ENCODE results near the gene EEF1G. TPM values are rescaled to one million over a fixed set of nuclear protein-coding genes. Genes with fewer than 3 reads are reported as not detected.

Gene EEF1G
- total and polyA plus RNA-seq, 2 of the 13 experiments (the other 11 are each of a cell fraction or from before 2014, with no cell fraction given) = 1,787 to 2,144 TPM

DNA sequence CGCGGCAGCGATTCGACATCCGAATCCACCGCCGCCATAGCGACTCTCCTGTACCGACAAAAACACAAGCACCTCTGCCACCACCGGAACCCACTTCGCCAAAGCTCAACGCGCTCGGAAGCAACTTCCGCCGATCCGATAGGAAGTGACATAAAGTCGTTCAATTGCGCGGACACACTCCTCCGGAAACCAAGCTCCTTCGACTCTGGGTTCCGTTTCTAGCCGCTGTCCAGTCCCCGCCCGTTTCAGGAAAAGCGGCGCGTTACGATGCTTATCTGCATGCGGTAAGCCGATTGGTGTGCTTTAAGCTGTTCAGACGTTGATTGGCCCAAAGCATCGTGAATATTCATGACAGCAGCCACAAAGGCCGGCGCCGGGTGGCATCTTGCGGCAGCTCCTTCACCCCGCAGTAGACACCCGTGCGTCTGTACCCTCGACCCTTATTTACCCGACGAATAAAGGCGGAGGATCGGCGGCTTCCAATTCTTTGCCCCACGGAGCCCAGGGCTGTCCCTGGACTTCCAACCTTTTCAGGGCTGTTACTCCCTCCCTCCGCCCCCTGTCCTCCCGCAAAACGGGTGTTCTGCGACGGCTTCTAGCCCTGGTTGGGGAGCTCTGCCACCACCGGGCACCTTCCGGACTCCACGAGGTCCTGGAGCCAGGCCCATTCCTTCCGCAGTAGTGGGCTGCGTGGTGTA lies 17.9 kb upstream of the EEF1G start, which contains the start of gene TUT1 (continued):
- peak; percentile 87 to 92 for TF ChIP-seq HMGXB4 (CRISPR knock-in tag; IDR thresholded peaks at IDR 0.05; ENCODE audit: borderline replicate concordance in 1 of 2, low read depth in 1 of 2)
- TF ChIP-seq NR2C2 (CRISPR knock-in tag; IDR thresholded peaks at IDR 0.05; ENCODE audit: borderline replicate concordance) = peak; percentile 89
- peak; percentile 44; the same call in 1 of the 2 replicates for TF ChIP-seq ZNF709 (CRISPR knock-in tag; IDR thresholded peaks at IDR 0.05)
- TF ChIP-seq, protein P1, sequence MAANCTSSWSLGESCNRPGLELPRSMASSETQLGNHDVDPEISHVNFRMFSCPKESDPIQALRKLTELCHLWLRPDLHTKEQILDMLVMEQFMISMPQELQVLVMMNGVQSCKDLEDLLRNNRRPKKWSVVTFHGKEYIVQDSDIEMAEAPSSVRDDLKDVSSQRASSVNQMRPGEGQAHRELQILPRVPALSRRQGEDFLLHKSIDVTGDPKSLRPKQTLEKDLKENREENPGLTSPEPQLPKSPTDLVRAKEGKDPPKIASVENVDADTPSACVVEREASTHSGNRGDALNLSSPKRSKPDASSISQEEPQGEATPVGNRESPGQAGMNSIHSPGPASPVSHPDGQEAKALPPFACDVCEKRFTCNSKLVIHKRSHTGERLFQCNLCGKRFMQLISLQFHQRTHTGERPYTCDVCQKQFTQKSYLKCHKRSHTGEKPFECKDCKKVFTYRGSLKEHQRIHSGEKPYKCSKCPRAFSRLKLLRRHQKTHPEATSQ (CRISPR knock-in tag; IDR thresholded peaks at IDR 0.05; ENCODE audit: borderline replicate concordance) = 0 out of 2 replicates have a peak, but pooled peaks have one; percentile 72
- peak; percentile 48; the same call in 1 of the 2 replicates for TF ChIP-seq ELF4 (CRISPR knock-in tag; IDR thresholded peaks at IDR 0.05; ENCODE audit: borderline replicate concordance)
- no peak for TF ChIP-seq USF2 (IDR thresholded peaks at IDR 0.05; ENCODE audit: low read depth, low read length)
- TF ChIP-seq USF2 (CRISPR knock-in tag; IDR thresholded peaks at IDR 0.05; ENCODE audit: borderline replicate concordance) = no peak; the same call in 1 of the 2 replicates
- TF ChIP-seq, protein P2, sequence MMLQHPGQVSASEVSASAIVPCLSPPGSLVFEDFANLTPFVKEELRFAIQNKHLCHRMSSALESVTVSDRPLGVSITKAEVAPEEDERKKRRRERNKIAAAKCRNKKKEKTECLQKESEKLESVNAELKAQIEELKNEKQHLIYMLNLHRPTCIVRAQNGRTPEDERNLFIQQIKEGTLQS (CRISPR knock-in tag; IDR thresholded peaks at IDR 0.05) = peak; percentile 38; the same call in 1 of the 2 replicates
- no peak for TF ChIP-seq HNRNPH1 (optimal IDR thresholded peaks at IDR 0.05; ENCODE audit: low read depth, low read length)
- peak; percentile 97 for TF ChIP-seq KDM2A (CRISPR knock-in tag; IDR thresholded peaks at IDR 0.05; ENCODE audit: borderline replicate concordance, low read depth)
- peak; percentile 34 for TF ChIP-seq ATF7 (IDR thresholded peaks at IDR 0.05)
- TF ChIP-seq ATF7 (CRISPR knock-in tag; IDR thresholded peaks at IDR 0.05) = peak; percentile 90
- TF ChIP-seq ZNF713 (CRISPR knock-in tag; IDR thresholded peaks at IDR 0.05) = no peak
- TF ChIP-seq, protein P3, sequence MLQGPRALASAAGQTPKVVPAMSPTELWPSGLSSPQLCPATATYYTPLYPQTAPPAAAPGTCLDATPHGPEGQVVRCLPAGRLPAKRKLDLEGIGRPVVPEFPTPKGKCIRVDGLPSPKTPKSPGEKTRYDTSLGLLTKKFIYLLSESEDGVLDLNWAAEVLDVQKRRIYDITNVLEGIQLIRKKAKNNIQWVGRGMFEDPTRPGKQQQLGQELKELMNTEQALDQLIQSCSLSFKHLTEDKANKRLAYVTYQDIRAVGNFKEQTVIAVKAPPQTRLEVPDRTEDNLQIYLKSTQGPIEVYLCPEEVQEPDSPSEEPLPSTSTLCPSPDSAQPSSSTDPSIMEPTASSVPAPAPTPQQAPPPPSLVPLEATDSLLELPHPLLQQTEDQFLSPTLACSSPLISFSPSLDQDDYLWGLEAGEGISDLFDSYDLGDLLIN (CRISPR knock-in tag; IDR thresholded peaks at IDR 0.05; ENCODE audit: borderline replicate concordance) = no peak
- peak; percentile 52; the same call in 1 of the 2 replicates for TF ChIP-seq CHD4 (IDR thresholded peaks at IDR 0.05; ENCODE audit: borderline replicate concordance, low read length)
- TF ChIP-seq ONECUT2 (CRISPR knock-in tag; IDR thresholded peaks at IDR 0.05) = peak; percentile 62; the same call in 1 of the 2 replicates
- TF ChIP-seq SCMH1 (CRISPR knock-in tag; IDR thresholded peaks at IDR 0.05; ENCODE audit: borderline replicate concordance) = no peak
- TF ChIP-seq ELF3 (CRISPR knock-in tag; IDR thresholded peaks at IDR 0.05) = peak; percentile 93
- TF ChIP-seq ZMYM3 (CRISPR knock-in tag; IDR thresholded peaks at IDR 0.05) = peak; percentile 56; the same call in 1 of the 2 replicates
- no peak for TF ChIP-seq TEAD2 (CRISPR knock-in tag; IDR thresholded peaks at IDR 0.05)
- TF ChIP-seq IRF1 (CRISPR knock-in tag; IDR thresholded peaks at IDR 0.05; ENCODE audit: low read depth) = no peak

Measured in HepG2 (cell line).